Activated CD8-positive, alpha-beta memory T cell treated with anti-CD3 and anti-CD28 coated beads, Interleukin-2, amount 10 ng/mL, durations not matched to agents 7 days and 5 days (primary cell): ENCODE data around the gene BMP8B. TPM values are rescaled to one million over a fixed set of nuclear protein-coding genes. Genes with fewer than 3 reads are reported as not detected.
A peak's percentile ranks its signal among the peaks of the same experiment; 100 is the strongest.
"Not testable (repeated sequence)": the region's sequence is repeated elsewhere in the genome, so short reads cannot be mapped to it uniquely, and the experiment has no call there.

Experiments
- ATAC-seq: fragments of 150-1000 bp; cut with Tn5 transposase; one replicate; pipeline ENCODE4 v1.10.0; 2021; ENCODE audit warnings: moderate library complexity
- CTCF ChIA-PET: fragments of 350-600 bp; sonication (Branson Sonifier 250); formaldehyde crosslinking; loops from one replicate; lab custom pipeline; 2021; ENCODE audit warnings: antibody characterized with exemption; lab: Charles Lee
- DNase-seq: peaks from one replicate; pipeline ENCODE4 v3.0.0-alpha.2; 2020
- H3K27ac Mint-ChIP-seq: one replicate; pipeline ENCODE4 v1.8.0; 2021; ENCODE audit warnings: mild to moderate bottlenecking, mixed read lengths
- H3K27me3 Mint-ChIP-seq: one replicate; pipeline ENCODE4 v1.8.0; 2021; ENCODE audit warnings: mixed read lengths
- H3K36me3 Mint-ChIP-seq: one replicate; pipeline ENCODE4 v1.8.0; 2021; ENCODE audit warnings: mild to moderate bottlenecking, mixed read lengths
- H3K4me1 Mint-ChIP-seq: one replicate; pipeline ENCODE4 v1.8.0; 2021; ENCODE audit warnings: mixed read lengths
- H3K4me3 Mint-ChIP-seq: one replicate; pipeline ENCODE4 v1.8.0; 2021; ENCODE audit warnings: mild to moderate bottlenecking, moderate library complexity, mixed read lengths
- H3K9me3 Mint-ChIP-seq: one replicate; pipeline ENCODE4 v1.8.0; 2022; ENCODE audit warnings: low read depth, mixed read lengths
- total RNA-seq, 2 experiments: library from RNA; stranded (reverse); gene quantifications; one replicate each; pipeline ENCODE4 v1.2.3, GENCODE V29; 2021

Gene BMP8B, protein sequence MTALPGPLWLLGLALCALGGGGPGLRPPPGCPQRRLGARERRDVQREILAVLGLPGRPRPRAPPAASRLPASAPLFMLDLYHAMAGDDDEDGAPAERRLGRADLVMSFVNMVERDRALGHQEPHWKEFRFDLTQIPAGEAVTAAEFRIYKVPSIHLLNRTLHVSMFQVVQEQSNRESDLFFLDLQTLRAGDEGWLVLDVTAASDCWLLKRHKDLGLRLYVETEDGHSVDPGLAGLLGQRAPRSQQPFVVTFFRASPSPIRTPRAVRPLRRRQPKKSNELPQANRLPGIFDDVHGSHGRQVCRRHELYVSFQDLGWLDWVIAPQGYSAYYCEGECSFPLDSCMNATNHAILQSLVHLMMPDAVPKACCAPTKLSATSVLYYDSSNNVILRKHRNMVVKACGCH
- under 1 TPM; 0.47 to 0.61 TPM for total RNA-seq

DNA sequence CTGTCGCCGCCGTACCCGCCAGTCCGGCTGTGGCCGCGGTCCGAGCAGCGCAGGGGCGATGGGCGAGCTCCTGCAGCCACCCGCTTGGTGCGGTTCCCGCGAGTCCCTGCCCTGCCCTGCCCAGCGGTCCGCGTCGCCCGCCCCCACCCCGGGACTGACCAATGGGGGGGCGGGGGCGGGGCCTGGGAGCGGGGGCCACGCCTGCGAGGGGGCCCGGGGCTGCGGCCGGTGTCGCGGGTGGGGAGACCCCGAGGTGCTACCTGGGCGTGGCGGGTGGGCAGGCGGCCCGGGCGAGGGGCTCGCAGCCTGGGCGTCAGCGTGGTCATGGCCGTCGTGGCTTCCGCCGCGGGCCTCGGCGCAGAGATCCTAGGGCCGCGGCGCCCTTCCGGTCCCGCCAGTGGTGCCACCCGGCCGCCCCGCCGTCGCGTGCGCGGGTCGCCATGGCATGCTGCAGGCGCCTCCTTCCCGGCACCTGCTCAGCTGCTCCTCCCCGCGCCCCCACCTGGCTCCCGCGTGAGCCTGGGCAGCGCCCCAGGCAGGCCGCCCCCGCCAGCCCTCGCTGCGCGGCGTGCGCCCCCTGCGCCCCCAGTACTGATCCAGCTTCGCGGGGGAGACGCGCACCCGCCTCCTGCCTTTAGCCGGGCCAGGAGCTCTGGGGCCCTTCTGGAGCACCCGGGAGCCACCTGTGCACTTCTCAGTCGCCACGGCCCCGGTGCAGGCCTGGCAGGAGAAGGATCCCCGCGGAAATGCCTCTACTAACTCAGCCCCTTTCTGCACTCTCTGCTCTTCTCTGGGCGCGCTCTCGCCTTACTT, at the start of gene BMP8B:
BMP8B (minus strand) TSS at position 108 of the 813 bp plus-strand sequence. CDS start 380 bp downstream, outside the sequence.
- CTCF ChIA-PET = interaction anchor here (1.0 to 1.3 kb wide), 2 partner anchors 10 to 183 kb away, joined by 3 to 18 read pairs; no protein-coding TSS in a partner anchor
- Mint-ChIP-seq H3K36me3 (no peaks in the 10 kb centered on the region), H3K27me3 (peaks cover 32% of the 10 kb centered on the region), H3K27ac (peak within 1 kb of the TSS; percentile 36), H3K4me1 (peaks cover 12% of the 10 kb centered on the region), H3K4me3 (peak within 1 kb of the TSS; percentile 69), H3K9me3 (no peaks in the 10 kb centered on the region)
- DNase-seq (peak; percentile 60), ATAC-seq (peak; percentile 88)

DNA sequence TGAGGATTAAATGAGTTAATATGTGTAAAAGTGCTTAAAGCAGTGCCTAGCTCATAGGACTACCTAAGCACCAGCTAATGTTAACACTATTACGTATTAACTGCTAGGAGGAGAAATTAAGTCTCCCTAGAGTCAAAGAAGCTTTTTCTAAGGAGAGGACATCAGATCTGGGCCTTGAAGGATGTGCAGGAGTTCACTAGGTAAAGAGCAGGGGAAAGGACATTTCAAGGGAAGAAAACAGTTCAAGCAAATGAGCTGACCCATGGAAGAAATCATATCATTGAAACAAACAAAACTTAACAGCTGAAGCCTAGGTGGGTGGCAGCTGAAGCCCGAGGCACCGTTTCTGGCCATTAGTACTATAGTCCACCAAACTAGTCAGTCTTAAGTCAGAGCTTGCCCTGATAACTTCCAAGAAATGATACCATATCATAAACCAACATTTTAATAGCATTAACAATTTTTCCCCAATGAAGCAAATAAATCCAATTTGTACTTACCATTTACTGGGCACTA, 48.0 kb upstream of the BMP8B start:
- CTCF ChIA-PET = interaction anchor here (0.5 to 1.5 kb wide), 6 partner anchors 19 to 179 kb away, joined by 3 to 5 read pairs (median 3); partner anchors contain the start of genes MYCL and TRIT1
- ATAC-seq (no peak), DNase-seq (no peak)
- Mint-ChIP-seq H3K27ac (no peak overlapping the region), H3K4me1 (no peaks in the 10 kb centered on the region), H3K9me3 (no peaks in the 10 kb centered on the region), H3K36me3 (peaks cover 21% of the 10 kb centered on the region), H3K27me3 (no peaks in the 10 kb centered on the region), H3K4me3 (no peak overlapping the region)

GRCh38 chr1:39835935-39836594, 47.4 kb upstream of the BMP8B start:
- Mint-ChIP-seq H3K9me3 (no peaks in the 10 kb centered on the region), H3K4me3 (no peak overlapping the region), H3K27me3 (no peaks in the 10 kb centered on the region), H3K36me3 (peaks cover 16% of the 10 kb centered on the region), H3K27ac (no peak overlapping the region), H3K4me1 (no peaks in the 10 kb centered on the region)
- DNase-seq (no peak), ATAC-seq (no peak)
- CTCF ChIA-PET = interaction anchor here (1.2 to 1.5 kb wide), 4 partner anchors 19 to 178 kb away, joined by 3 to 5 read pairs (median 4); partner anchors contain the start of gene MYCL

DNA sequence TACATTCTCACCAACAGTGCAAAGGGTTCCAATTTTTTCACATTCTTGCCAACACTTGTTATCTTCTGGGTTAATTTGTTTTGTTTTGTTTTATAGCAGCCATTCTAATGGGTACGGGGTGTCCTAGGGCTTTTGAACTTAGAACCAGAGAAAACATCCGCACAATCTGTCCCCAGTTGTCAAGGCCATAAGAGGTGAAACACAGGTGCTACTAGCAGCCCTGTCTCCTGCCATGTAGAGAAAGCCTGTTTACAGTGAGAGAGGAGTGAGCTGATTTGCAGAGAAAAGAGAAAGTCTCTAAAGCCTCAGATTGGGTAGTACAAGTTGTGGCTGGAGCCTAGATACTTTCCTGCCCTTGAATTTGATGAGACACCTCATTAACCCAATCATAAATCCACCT, 46.4 kb upstream of the BMP8B start:
- Mint-ChIP-seq H3K9me3 (no peaks in the 10 kb centered on the region), H3K36me3 (peaks cover 11% of the 10 kb centered on the region), H3K27me3 (peaks cover 6% of the 10 kb centered on the region), H3K27ac (no peak overlapping the region), H3K4me3 (no peak overlapping the region), H3K4me1 (no peaks in the 10 kb centered on the region)
- DNase-seq = no peak
- ATAC-seq = no peak
- CTCF ChIA-PET = no interaction called here

GRCh38 chr1:39833621-39834385, 45.1 kb upstream of the BMP8B start:
- H3K4me3 Mint-ChIP-seq = no peak overlapping the region
- CTCF ChIA-PET = interaction anchor here (0.9 to 1.1 kb wide), 2 partner anchors 15 to 68 kb away, joined by 3 to 4 read pairs; partner anchors contain the start of gene MYCL
- ATAC-seq (no peak), DNase-seq (no peak)
- H3K27me3 Mint-ChIP-seq = peaks cover 16% of the 10 kb centered on the region
- no peak overlapping the region for H3K27ac Mint-ChIP-seq
- no peaks in the 10 kb centered on the region for H3K4me1 Mint-ChIP-seq
- peaks cover 4% of the 10 kb centered on the region for H3K36me3 Mint-ChIP-seq
- H3K9me3 Mint-ChIP-seq = no peaks in the 10 kb centered on the region

DNA sequence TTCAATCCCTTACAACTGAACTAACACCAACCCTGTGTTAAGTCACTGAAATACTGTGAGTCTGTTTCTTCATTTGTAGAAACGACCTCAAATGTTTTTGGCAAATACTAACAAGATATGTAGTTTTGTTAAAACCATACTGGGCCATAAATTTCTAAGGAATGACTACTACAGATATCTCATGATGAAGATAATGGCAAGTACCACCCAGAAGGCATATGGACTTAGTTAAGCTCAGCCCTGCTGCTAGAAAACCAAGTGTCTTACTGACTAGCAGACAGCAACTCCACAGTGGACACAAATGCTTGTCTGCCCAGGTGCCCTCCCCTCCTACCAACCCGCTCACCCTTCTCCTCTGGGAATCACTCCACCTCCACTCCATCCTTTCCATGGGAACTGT, 44.5 kb upstream of the BMP8B start:
- no peak overlapping the region for H3K27ac Mint-ChIP-seq
- no peaks in the 10 kb centered on the region for H3K36me3 Mint-ChIP-seq
- ATAC-seq (no peak), DNase-seq (no peak)
- H3K9me3 Mint-ChIP-seq = no peaks in the 10 kb centered on the region
- H3K4me3 Mint-ChIP-seq = no peak overlapping the region
- H3K4me1 Mint-ChIP-seq = no peaks in the 10 kb centered on the region
- CTCF ChIA-PET = interaction anchor here (1.1 to 1.2 kb wide), 2 partner anchors 16 to 69 kb away, joined by 3 to 4 read pairs; partner anchors contain the start of gene MYCL
- H3K27me3 Mint-ChIP-seq = peaks cover 19% of the 10 kb centered on the region

DNA sequence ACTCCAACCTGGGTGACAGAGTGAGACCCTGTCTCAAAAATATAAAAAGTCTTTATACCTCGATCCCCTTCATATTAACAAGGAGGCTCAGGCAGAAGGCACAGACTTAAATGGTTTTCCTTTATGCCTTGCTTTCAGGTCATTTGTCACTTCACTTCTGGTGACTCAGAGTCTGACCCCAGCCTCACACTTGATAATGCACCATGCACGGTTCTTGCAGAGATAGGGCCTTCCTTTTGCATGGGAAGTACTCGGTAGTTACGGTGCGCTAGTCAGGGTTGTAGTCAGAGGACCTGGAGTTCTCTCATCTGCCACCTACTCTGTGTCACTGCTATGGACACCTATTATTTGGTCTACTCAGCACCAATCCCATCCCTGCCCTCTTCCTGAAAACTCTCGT, 43.6 kb upstream of the BMP8B start:
- no peak overlapping the region for H3K27ac Mint-ChIP-seq
- no peak for DNase-seq
- CTCF ChIA-PET = interaction anchor here (1.1 to 1.2 kb wide), 2 partner anchors 15 to 70 kb away, joined by 3 to 4 read pairs; partner anchors contain the start of gene MYCL
- peaks cover 20% of the 10 kb centered on the region for H3K27me3 Mint-ChIP-seq
- no peaks in the 10 kb centered on the region for H3K4me1 Mint-ChIP-seq
- no peak for ATAC-seq
- no peaks in the 10 kb centered on the region for H3K36me3 Mint-ChIP-seq
- no peak overlapping the region for H3K4me3 Mint-ChIP-seq
- H3K9me3 Mint-ChIP-seq = no peaks in the 10 kb centered on the region

GRCh38 chr1:39829791-39830533, 41.3 kb upstream of the BMP8B start:
- Mint-ChIP-seq H3K27me3 (peaks cover 22% of the 10 kb centered on the region), H3K36me3 (no peaks in the 10 kb centered on the region), H3K4me3 (no peak overlapping the region), H3K27ac (no peak overlapping the region), H3K9me3 (no peaks in the 10 kb centered on the region), H3K4me1 (no peaks in the 10 kb centered on the region)
- ATAC-seq (no peak), DNase-seq (no peak)
- CTCF ChIA-PET = interaction anchor here (1.2 to 2.3 kb wide), 2 partner anchors 13 to 72 kb away, joined by 5 to 12 read pairs; partner anchors contain the start of gene MYCL

DNA sequence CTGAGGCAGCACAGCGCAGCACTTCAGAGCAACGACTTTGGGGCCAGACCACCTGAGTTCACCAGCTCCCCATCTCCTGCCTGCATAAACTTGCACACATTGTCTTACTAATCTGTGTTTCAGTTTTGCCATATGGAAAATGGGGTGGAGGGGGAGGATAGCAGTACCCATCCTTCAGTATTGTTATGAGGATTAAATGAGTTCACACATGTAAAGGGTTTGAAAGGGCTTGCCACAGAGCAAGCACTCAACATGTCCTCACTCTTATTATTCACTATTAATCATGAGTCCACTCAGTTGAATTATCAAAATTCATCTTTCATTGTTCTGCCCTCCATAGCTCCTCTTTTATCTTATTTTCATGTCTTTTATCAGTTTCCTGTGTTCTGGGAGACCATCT, 40.1 kb upstream of the BMP8B start:
- H3K4me1 Mint-ChIP-seq = no peaks in the 10 kb centered on the region
- no peaks in the 10 kb centered on the region for H3K9me3 Mint-ChIP-seq
- CTCF ChIA-PET = interaction anchor here (1.2 to 2.3 kb wide), 2 partner anchors 12 to 73 kb away, joined by 5 to 12 read pairs; partner anchors contain the start of gene MYCL
- DNase-seq = no peak
- no peaks in the 10 kb centered on the region for H3K36me3 Mint-ChIP-seq
- no peak overlapping the region for H3K4me3 Mint-ChIP-seq
- no peak for ATAC-seq
- H3K27me3 Mint-ChIP-seq = peaks cover 22% of the 10 kb centered on the region
- H3K27ac Mint-ChIP-seq = no peak overlapping the region

GRCh38 chr1:39828255-39828654, 39.6 kb upstream of the BMP8B start:
- ATAC-seq, H3K4me3 Mint-ChIP-seq, H3K9me3 Mint-ChIP-seq, DNase-seq, H3K4me1 Mint-ChIP-seq, H3K27ac Mint-ChIP-seq, H3K36me3 Mint-ChIP-seq: not testable (repeated sequence)
- peaks cover 22% of the 10 kb centered on the region for H3K27me3 Mint-ChIP-seq
- CTCF ChIA-PET = interaction anchor here (1.2 to 2.3 kb wide), 2 partner anchors 11 to 73 kb away, joined by 5 to 12 read pairs; partner anchors contain the start of gene MYCL

DNA sequence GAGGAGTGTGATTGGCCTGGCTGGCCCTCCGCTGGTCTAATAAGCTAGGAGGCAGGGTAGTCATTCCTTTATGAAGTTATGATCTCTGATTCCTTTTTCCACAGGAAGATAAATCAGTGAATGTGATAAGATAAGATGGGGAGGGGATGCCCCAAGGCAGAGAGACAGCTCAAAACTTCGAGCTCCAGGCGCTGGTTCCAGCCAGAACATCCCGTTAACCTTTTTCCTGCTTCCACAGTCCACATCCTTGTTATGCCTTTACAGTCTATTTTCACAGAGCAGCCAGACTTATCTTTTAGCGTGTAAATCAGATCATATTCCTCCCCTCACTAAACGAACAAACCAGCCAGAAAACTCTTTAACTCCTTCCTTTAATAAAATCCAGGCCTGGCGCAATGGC, 38.5 kb upstream of the BMP8B start:
- CTCF ChIA-PET = interaction anchor here (1.4 to 2.1 kb wide), 2 partner anchors 75 to 146 kb away, joined by 4 to 6 read pairs; partner anchors contain the start of gene MYCL
- no peaks in the 10 kb centered on the region for H3K36me3 Mint-ChIP-seq
- no peak overlapping the region for H3K27ac Mint-ChIP-seq

More for the DNA sequence above, 38.5 kb upstream of the BMP8B start:
- no peaks in the 10 kb centered on the region for H3K9me3 Mint-ChIP-seq
- H3K4me3 Mint-ChIP-seq = no peak overlapping the region
- ATAC-seq = no peak
- DNase-seq = no peak
- peaks cover 22% of the 10 kb centered on the region for H3K27me3 Mint-ChIP-seq
- no peaks in the 10 kb centered on the region for H3K4me1 Mint-ChIP-seq
